Tibial artery (tissue), 4 donors: ENCODE results near the gene MIDN.
A peak's percentile ranks its signal among the peaks of the same experiment; 100 is the strongest.

Experiments
- DNase-seq, 2 donors: peaks; one replicate each; pipeline ENCODE4 v3.0.0-alpha.2; 2019
- H3K27ac ChIP-seq, 2 donors: fragments of 200-600 bp; sonication (generic) in 1 of 2; 1 replicate in 1 of 2; 2 replicates in 1 of 2; pipeline ENCODE4 v1.5.1; 2018 to 2019; ENCODE audit warnings: mild to moderate bottlenecking in 1 of 2
- H3K27me3 ChIP-seq, 2 donors: fragments of 200-600 bp; sonication (generic) in 1 of 2; one replicate each; pipeline versions ENCODE4 v1.5.1 to v1.6.0; 2016 to 2019
- H3K36me3 ChIP-seq, 3 donors: fragments of 200-600 bp; sonication (generic) in 2 of 3; one replicate each; pipeline ENCODE4 v1.5.1; 2016 to 2019; ENCODE audit warnings: mild to moderate bottlenecking in 2 of 3
- H3K4me1 ChIP-seq, 4 donors: fragments of 200-600 bp; sonication (generic) in 2 of 4; 1 replicate in 3 of 4; 2 replicates in 1 of 4; pipeline ENCODE4 v1.5.1; 2016 to 2019
- H3K4me3 ChIP-seq, 2 donors: fragments of 200-600 bp; sonication (generic) in 1 of 2; 1 replicate in 1 of 2; 2 replicates in 1 of 2; pipeline ENCODE4 v1.5.1; 2018 to 2019; ENCODE audit warnings: mild to moderate bottlenecking in 2 of 2
- H3K9me3 ChIP-seq, 3 donors: fragments of 200-600 bp; sonication (generic) in 1 of 3; one replicate each; pipeline ENCODE4 v1.5.1; 2016 to 2019
- CTCF ChIP-seq, 2 experiments: fragments of 200-600 bp in 1 of 2; fragments of 450-650 bp in 1 of 2; IDR thresholded peaks; one replicate each; pipeline ENCODE4 v1.5.1; 2017 to 2019; ENCODE audit warnings: antibody characterized with exemption in 2 of 2, mild to moderate bottlenecking in 1 of 2, moderate library complexity in 1 of 2
- intact Hi-C: fragments of 100-400 bp; cut with DNase I; formaldehyde crosslinking; loops from one replicate; pipeline ENCODE4 v1.15.0; 2023; ENCODE audit warnings: low total_unique reads

The MIDN gene

GRCh38 chr19:1234051-1234954, 14.1 kb upstream of the MIDN start:
- TF ChIP-seq CTCF (IDR thresholded peaks at IDR 0.05): no peak
- intact Hi-C loops: no loop called here

GRCh38 chr19:1234955-1235380, 13.4 kb upstream of the MIDN start:
- Histone ChIP-seq H3K36me3 (no peaks in the 10 kb centered on the region), H3K27ac (no peak overlapping the region), H3K27me3 (peaks cover 0 to 11% of the 10 kb centered on the region in 2 donors), H3K9me3 (no peaks in the 10 kb centered on the region), H3K4me1 (peaks cover 0 to 38% (median 28%) of the 10 kb centered on the region in 4 donors), H3K4me3 (no peak overlapping the region)
- no peak for DNase-seq
- intact Hi-C loops: loop anchor here (5.0 kb wide), 1 partner anchor 257 kb away; the partner anchor contains the start of genes PCSK4 and REEP6
- no peak for TF ChIP-seq CTCF (IDR thresholded peaks at IDR 0.05)

More at GRCh38 chr19:1234051-1234954, 14.1 kb upstream of the MIDN start:
- H3K27ac ChIP-seq: no peak overlapping the region
- H3K4me3 ChIP-seq: no peak overlapping the region
- no peaks in the 10 kb centered on the region for H3K36me3 ChIP-seq
- peaks cover 0 to 11% of the 10 kb centered on the region in 2 donors for H3K27me3 ChIP-seq
- DNase-seq: no peak
- no peaks in the 10 kb centered on the region for H3K9me3 ChIP-seq
- H3K4me1 ChIP-seq: peaks cover 0 to 34% (median 25%) of the 10 kb centered on the region in 4 donors

GRCh38 chr19:1235625-1236538, 12.5 kb upstream of the MIDN start:
- intact Hi-C loops: loop anchor here (5.0 kb wide), 1 partner anchor 256 kb away; the partner anchor contains the start of genes PCSK4 and REEP6
- no peak overlapping the region for H3K27ac ChIP-seq

GRCh38 chr19:1236576-1236975, 11.8 kb upstream of the MIDN start:
- Histone ChIP-seq H3K27ac (no peak overlapping the region), H3K4me1 (peaks cover 11 to 53% (median 42%) of the 10 kb centered on the region in 4 donors), H3K27me3 (peaks cover 0 to 11% of the 10 kb centered on the region in 2 donors), H3K9me3 (no peaks in the 10 kb centered on the region), H3K36me3 (no peaks in the 10 kb centered on the region), H3K4me3 (peak overlapping the region; percentile 50 to 67)
- no peak for TF ChIP-seq CTCF (IDR thresholded peaks at IDR 0.05)
- intact Hi-C loops: loop anchor here (5.0 kb wide), 1 partner anchor 256 kb away; the partner anchor contains the start of genes PCSK4 and REEP6
- no peak for DNase-seq

More at GRCh38 chr19:1235625-1236538, 12.5 kb upstream of the MIDN start:
- no peak for TF ChIP-seq CTCF (IDR thresholded peaks at IDR 0.05)
- Histone ChIP-seq H3K27me3 (peaks cover 0 to 11% of the 10 kb centered on the region in 2 donors), H3K4me1 (peaks cover 6 to 47% (median 36%) of the 10 kb centered on the region in 4 donors), H3K9me3 (no peaks in the 10 kb centered on the region), H3K36me3 (no peaks in the 10 kb centered on the region), H3K4me3 (no peak overlapping the region)
- no peak for DNase-seq

- H3K27me3 ChIP-seq: peaks cover 0 to 11% of the 10 kb centered on the region in 2 donors
- no peak for DNase-seq
- H3K27ac ChIP-seq: peak overlapping the region; percentile 9 to 40
- no peaks in the 10 kb centered on the region for H3K36me3 ChIP-seq
- TF ChIP-seq CTCF (IDR thresholded peaks at IDR 0.05): no peak
- H3K9me3 ChIP-seq: no peaks in the 10 kb centered on the region
- intact Hi-C loops: loop anchor here (5.0 kb wide), 1 partner anchor 255 kb away; the partner anchor contains the start of genes PCSK4 and REEP6
- peak overlapping the region; percentile 50 to 67 for H3K4me3 ChIP-seq
- H3K4me1 ChIP-seq: peaks cover 11 to 55% (median 44%) of the 10 kb centered on the region in 4 donors
Observed at GRCh38 chr19:1237027-1237659, 11.2 kb upstream of the MIDN start.
